Loucy (cell line): ENCODE data around the gene USH1G.

Experiments
- H2AFZ ChIP-seq: fragments of 200-600 bp; sonication (generic); 2 replicates; pipeline ENCODE4 v1.6.0; 2016; ENCODE audit warnings: antibody characterized with exemption, mild to moderate bottlenecking, low read length, moderate library complexity
- H3F3A ChIP-seq: fragments of 200-600 bp; 2 replicates; pipeline ENCODE4 v1.6.0; 2016; ENCODE audit warnings: antibody characterized with exemption, low read depth, mild to moderate bottlenecking
- H3K27me3 ChIP-seq: fragments of 200-600 bp; sonication (generic); 2 replicates; pipeline ENCODE4 v1.6.1; 2014; ENCODE audit warnings: low read length, mild to moderate bottlenecking; ENCODE audit not compliant: insufficient read depth, poor library complexity, severe bottlenecking
- H3K36me3 ChIP-seq: fragments of 200-600 bp; sonication (generic); 2 replicates; pipeline ENCODE4 v1.6.1; 2016; ENCODE audit warnings: low read length; ENCODE audit not compliant: insufficient read depth
- H3K4me1 ChIP-seq: fragments of 200-600 bp; sonication (generic); 2 replicates; pipeline ENCODE4 v1.5.1; 2014; ENCODE audit warnings: low read length, mild to moderate bottlenecking; ENCODE audit not compliant: insufficient read depth, poor library complexity, severe bottlenecking
- H3K4me2 ChIP-seq: fragments of 200-600 bp; sonication (generic); 2 replicates; pipeline ENCODE4 v1.6.0; 2014; ENCODE audit warnings: antibody characterized with exemption, low read length, low read depth, mild to moderate bottlenecking; ENCODE audit not compliant: poor library complexity, severe bottlenecking
- H3K4me3 ChIP-seq: fragments of 200-600 bp; sonication (generic); 2 replicates; pipeline ENCODE4 v1.5.1; 2014; ENCODE audit warnings: low read length, mild to moderate bottlenecking, mixed read lengths; ENCODE audit not compliant: poor library complexity, severe bottlenecking
- H3K79me2 ChIP-seq: fragments of 200-600 bp; sonication (generic); 2 replicates; pipeline ENCODE4 v1.6.1; 2014; ENCODE audit warnings: low read length; ENCODE audit not compliant: insufficient read depth
- H3K9ac ChIP-seq: fragments of 200-600 bp; sonication (generic); 2 replicates; pipeline ENCODE4 v1.6.0; 2014; ENCODE audit warnings: mild to moderate bottlenecking, low read depth, low read length, moderate library complexity; ENCODE audit not compliant: poor library complexity, severe bottlenecking
- H3K9me2 ChIP-seq: fragments of 200-600 bp; sonication (generic); replicated peaks from 2 replicates; pipeline ENCODE4 v1.6.1; 2016; ENCODE audit warnings: low read depth, low read length, mixed read lengths
- H3K9me3 ChIP-seq: fragments of 200-600 bp; sonication (generic); 2 replicates; pipeline ENCODE4 v1.6.1; 2014; ENCODE audit warnings: mild to moderate bottlenecking, antibody characterized with exemption, low read length, low read depth; ENCODE audit not compliant: insufficient read depth
- H4K20me1 ChIP-seq: fragments of 200-600 bp; sonication (generic); 2 replicates; pipeline ENCODE4 v1.6.0; 2014; ENCODE audit warnings: antibody characterized with exemption, low read length, mild to moderate bottlenecking; ENCODE audit not compliant: insufficient read depth, poor library complexity, severe bottlenecking
- CTCF ChIP-seq: fragments of 200-600 bp; sonication (generic); conservative IDR thresholded peaks from 2 replicates; pipeline ENCODE4 v1.5.1; 2014; ENCODE audit warnings: mild to moderate bottlenecking, antibody characterized with exemption, low read length
- EZH2phosphoT487 ChIP-seq: fragments of 200-600 bp; IDR thresholded peaks from 2 replicates; pipeline ENCODE4 v1.6.1; 2018; ENCODE audit warnings: antibody characterized with exemption, mild to moderate bottlenecking, moderate library complexity, borderline replicate concordance

USH1G gene

GRCh38 chr17:74930535-74931036 lies 7.5 kb upstream of the USH1G start:
- H3K4me2 ChIP-seq, result no peak overlapping the region
- H3K27me3 ChIP-seq, result no peaks in the 10 kb centered on the region
- no peak overlapping the region for H3K9ac ChIP-seq

GRCh38 chr17:74928786-74929185 lies 5.7 kb upstream of the USH1G start:
- Histone ChIP-seq H3K36me3 (no peaks in the 10 kb centered on the region), H3K79me2 (no peaks in the 10 kb centered on the region), H3K9me2 (no peaks in the 10 kb centered on the region), H3K9ac (no peak overlapping the region), H4K20me1 (no peaks in the 10 kb centered on the region), H3K4me3 (no peak overlapping the region), H3K9me3 (no peaks in the 10 kb centered on the region), H3K4me1 (no peaks in the 10 kb centered on the region), H3K4me2 (no peak overlapping the region), H3F3A (no peaks in the 10 kb centered on the region), H3K27me3 (no peaks in the 10 kb centered on the region), H2AFZ (no peak overlapping the region)
- TF ChIP-seq CTCF, result no peak
- no peak for TF ChIP-seq EZH2phosphoT487

More at GRCh38 chr17:74930535-74931036, 7.5 kb upstream of the USH1G start:
- no peaks in the 10 kb centered on the region for H3K4me1 ChIP-seq
- no peaks in the 10 kb centered on the region for H3K36me3 ChIP-seq
- TF ChIP-seq CTCF (no peak), EZH2phosphoT487 (no peak)
- H3K79me2 ChIP-seq, result no peaks in the 10 kb centered on the region
- H3F3A ChIP-seq, result no peaks in the 10 kb centered on the region
- no peak overlapping the region for H3K4me3 ChIP-seq
- no peaks in the 10 kb centered on the region for H4K20me1 ChIP-seq
- no peaks in the 10 kb centered on the region for H3K9me2 ChIP-seq
- no peaks in the 10 kb centered on the region for H3K9me3 ChIP-seq
- no peak overlapping the region for H2AFZ ChIP-seq

- Histone ChIP-seq H2AFZ (no peak overlapping the region), H3K4me2 (no peak overlapping the region), H3K36me3 (no peaks in the 10 kb centered on the region), H3K9me2 (no peaks in the 10 kb centered on the region), H3K9me3 (no peaks in the 10 kb centered on the region), H3K9ac (no peak overlapping the region), H3K79me2 (no peaks in the 10 kb centered on the region), H3K4me3 (no peak overlapping the region), H3K4me1 (no peaks in the 10 kb centered on the region), H3K27me3 (no peaks in the 10 kb centered on the region), H4K20me1 (no peaks in the 10 kb centered on the region), H3F3A (no peaks in the 10 kb centered on the region)
- no peak for TF ChIP-seq CTCF
- TF ChIP-seq EZH2phosphoT487, result no peak
These were observed 2.2 kb upstream of the USH1G start for GRCh38 chr17:74925242-74925641.
